Stomach (tissue), 9 donors: ENCODE results near the gene CLOCK. TPM values are rescaled to one million over a fixed set of nuclear protein-coding genes. Genes with fewer than 3 reads are reported as not detected.

Experiments
- DNase-seq, 2 donors: peaks; one replicate each; pipeline versions ENCODE4 v3.0.0 to v3.0.0-alpha.2; 2013 to 2019
- H3K27ac ChIP-seq, 5 donors: fragments of 200-600 bp in 4 of 5; sonication (generic) in 4 of 5; one replicate each; pipeline ENCODE4 v1.5.1; 2013 to 2019; ENCODE audit warnings: mild to moderate bottlenecking in 1 of 5, moderate library complexity in 1 of 5
- H3K27me3 ChIP-seq, 3 donors: fragments of 200-600 bp; sonication (generic); one replicate each; pipeline ENCODE4 v1.5.1; 2017 to 2019; ENCODE audit warnings: mixed run types in 1 of 3
- H3K36me3 ChIP-seq, 4 donors: fragments of 200-600 bp; sonication (generic); 1 replicate in 3 of 4; 2 replicates in 1 of 4; pipeline ENCODE4 v1.5.1; 2016 to 2019
- H3K4me1 ChIP-seq, 4 donors: fragments of 200-600 bp; sonication (generic); one replicate each; pipeline ENCODE4 v1.5.1; 2016 to 2019
- H3K4me3 ChIP-seq, 4 donors: fragments of 200-600 bp; sonication (generic) in 3 of 4; one replicate each; pipeline ENCODE4 v1.5.1; 2016 to 2019; ENCODE audit warnings: mild to moderate bottlenecking in 1 of 4
- H3K9me3 ChIP-seq, 4 donors: fragments of 200-600 bp; sonication (generic); one replicate each; pipeline ENCODE4 v1.5.1; 2016 to 2019
- EP300 ChIP-seq: sonication (generic); formaldehyde crosslinking; IDR thresholded peaks from one replicate; pipeline ENCODE4 v1.6.1; 2017; ENCODE audit warnings: antibody characterized with exemption
- POLR2A ChIP-seq, 4 donors: fragments of 450-650 bp; IDR thresholded peaks; one replicate each; pipeline ENCODE4 v1.6.1; 2016; ENCODE audit warnings: antibody characterized with exemption in 4 of 4, control low read depth in 2 of 4, mild to moderate bottlenecking in 1 of 4, moderate library complexity in 1 of 4
- POLR2AphosphoS5 ChIP-seq, 3 donors: sonication (generic); formaldehyde crosslinking; IDR thresholded peaks; one replicate each; pipeline ENCODE4 v1.6.1; 2016; ENCODE audit warnings: antibody characterized with exemption in 3 of 3
- WGBS, 5 donors: extraction: QIAGEN DNeasy Blood & Tissue Kit in 3 of 5; methylation state at CpG; one replicate each; pipeline versions ENCODE4 v1.1.5 to v1.1.7; 2013 to 2018; 5-methylcytosine and 5-hydroxymethylcytosine counted together
- intact Hi-C: fragments of 100-400 bp; cut with DNase I; formaldehyde crosslinking; loops from one replicate; pipeline ENCODE4 v1.15.1; 2023; ENCODE audit warnings: low total_unique reads
- polyA plus RNA-seq, 3 donors: library from polyadenylated mRNA; stranded (reverse); fragments of 200-250 nt; gene quantifications; one replicate each; pipeline ENCODE4 v1.2.3, GENCODE V29; 2013
- total RNA-seq, 5 donors: library from RNA; depleted of rRNA; stranded (reverse); fragments of >200 nt; gene quantifications; one replicate each; pipeline versions ENCODE4 v1.1.0 to v1.2.3, GENCODE V29; 2014 to 2016
- TF ChIP-seq, protein P1 (sequence below), 7 experiments: fragments of 450-650 bp in 4 of 7; fragments of 200-600 bp in 3 of 7; sonication (generic) in 3 of 7; IDR thresholded peaks; one replicate each; pipeline ENCODE4 v1.5.1; 2016 to 2019; ENCODE audit warnings: antibody characterized with exemption in 7 of 7, control low read depth in 2 of 7, mild to moderate bottlenecking in 1 of 7
- donor health status: healthy with polysubstance abuse.
- donor health status: Bipolar disorder and iron deficiency.
- donor health status: healthy.

CLOCK gene
- total and polyA plus RNA-seq, 8 donors, result 3.2 to 123 (median 21.4) TPM

GRCh38 chr4:55539658-55540057 lies 7.1 kb downstream of the CLOCK start:
- Histone ChIP-seq H3K4me1 (peaks cover 3 to 18% (median 9%) of the 10 kb centered on the region in 4 donors), H3K27ac (no peak overlapping the region), H3K9me3 (no peaks in the 10 kb centered on the region), H3K27me3 (no peaks in the 10 kb centered on the region), H3K4me3 (no peak overlapping the region), H3K36me3 (peaks cover 0 to 4% (median 0%) of the 10 kb centered on the region in 4 donors)
- DNase-seq, result no peak
- 74 to 91% (median 88%) methylated on average over 2 of the region's 2 CpGs for WGBS, 5 donors
- intact Hi-C loops, result no loop called here
- TF ChIP-seq EP300 (no peak), POLR2A (IDR thresholded peaks at IDR 0.05) (no peak), POLR2AphosphoS5 (IDR thresholded peaks at IDR 0.05) (no peak)
- TF ChIP-seq, protein P1, sequence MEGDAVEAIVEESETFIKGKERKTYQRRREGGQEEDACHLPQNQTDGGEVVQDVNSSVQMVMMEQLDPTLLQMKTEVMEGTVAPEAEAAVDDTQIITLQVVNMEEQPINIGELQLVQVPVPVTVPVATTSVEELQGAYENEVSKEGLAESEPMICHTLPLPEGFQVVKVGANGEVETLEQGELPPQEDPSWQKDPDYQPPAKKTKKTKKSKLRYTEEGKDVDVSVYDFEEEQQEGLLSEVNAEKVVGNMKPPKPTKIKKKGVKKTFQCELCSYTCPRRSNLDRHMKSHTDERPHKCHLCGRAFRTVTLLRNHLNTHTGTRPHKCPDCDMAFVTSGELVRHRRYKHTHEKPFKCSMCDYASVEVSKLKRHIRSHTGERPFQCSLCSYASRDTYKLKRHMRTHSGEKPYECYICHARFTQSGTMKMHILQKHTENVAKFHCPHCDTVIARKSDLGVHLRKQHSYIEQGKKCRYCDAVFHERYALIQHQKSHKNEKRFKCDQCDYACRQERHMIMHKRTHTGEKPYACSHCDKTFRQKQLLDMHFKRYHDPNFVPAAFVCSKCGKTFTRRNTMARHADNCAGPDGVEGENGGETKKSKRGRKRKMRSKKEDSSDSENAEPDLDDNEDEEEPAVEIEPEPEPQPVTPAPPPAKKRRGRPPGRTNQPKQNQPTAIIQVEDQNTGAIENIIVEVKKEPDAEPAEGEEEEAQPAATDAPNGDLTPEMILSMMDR (IDR thresholded peaks at IDR 0.05), result no peak

GRCh38 chr4:55538531-55538930 lies 8.2 kb downstream of the CLOCK start:
- Histone ChIP-seq H3K9me3 (no peaks in the 10 kb centered on the region), H3K27ac (no peak overlapping the region), H3K4me1 (peaks cover 0 to 7% (median 1%) of the 10 kb centered on the region in 4 donors), H3K4me3 (no peak overlapping the region), H3K27me3 (no peaks in the 10 kb centered on the region), H3K36me3 (peaks cover 0 to 4% (median 1%) of the 10 kb centered on the region in 4 donors)
- intact Hi-C loops, result no loop called here
- no peak for TF ChIP-seq POLR2A (IDR thresholded peaks at IDR 0.05)
- no peak for TF ChIP-seq POLR2AphosphoS5 (IDR thresholded peaks at IDR 0.05)
- TF ChIP-seq EP300, result no peak
- TF ChIP-seq, protein P1 (IDR thresholded peaks at IDR 0.05), result no peak
- DNase-seq, result no peak

DNA sequence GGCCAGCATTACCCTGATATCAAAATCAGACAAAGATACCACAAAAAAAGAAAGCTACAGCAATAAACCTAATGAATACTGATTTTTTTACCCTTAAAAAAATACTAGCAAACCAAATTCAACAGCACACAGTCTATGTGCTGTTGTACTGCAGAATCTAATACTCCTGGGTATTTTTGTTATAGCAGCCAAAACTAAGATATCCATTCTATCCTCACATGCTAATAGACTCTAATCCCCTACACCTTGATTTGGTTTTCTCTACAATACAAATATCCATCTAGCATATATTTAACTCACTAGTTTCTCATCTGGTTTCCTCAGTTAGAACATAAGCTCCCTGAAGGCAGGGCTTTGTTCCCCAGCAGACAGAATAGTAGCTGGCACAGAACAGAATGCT lies 12.4 kb downstream of the CLOCK start:
- DNase-seq, result no peak
- no peak overlapping the region for H3K4me3 ChIP-seq
- H3K27ac ChIP-seq, result no peak overlapping the region
- H3K27me3 ChIP-seq, result no peaks in the 10 kb centered on the region
- intact Hi-C loops, result no loop called here
- H3K36me3 ChIP-seq, result peaks cover 0 to 9% (median 0%) of the 10 kb centered on the region in 4 donors
- TF ChIP-seq POLR2A (IDR thresholded peaks at IDR 0.05) (no peak), POLR2AphosphoS5 (IDR thresholded peaks at IDR 0.05) (no peak), EP300 (no peak)
- TF ChIP-seq, protein P1 (IDR thresholded peaks at IDR 0.05), result no peak
- H3K4me1 ChIP-seq, result no peaks in the 10 kb centered on the region
- H3K9me3 ChIP-seq, result peaks cover 0 to 15% (median 0%) of the 10 kb centered on the region in 4 donors

GRCh38 chr4:55530691-55531090 lies 16.0 kb downstream of the CLOCK start:
- Histone ChIP-seq H3K27ac (no peak overlapping the region), H3K4me1 (no peaks in the 10 kb centered on the region), H3K27me3 (no peaks in the 10 kb centered on the region), H3K36me3 (peaks cover 0 to 9% (median 0%) of the 10 kb centered on the region in 4 donors), H3K4me3 (no peak overlapping the region), H3K9me3 (peaks cover 0 to 15% (median 0%) of the 10 kb centered on the region in 4 donors)
- TF ChIP-seq POLR2A (IDR thresholded peaks at IDR 0.05) (no peak), POLR2AphosphoS5 (IDR thresholded peaks at IDR 0.05) (no peak), EP300 (no peak)
- TF ChIP-seq, protein P1 (IDR thresholded peaks at IDR 0.05), result no peak
- WGBS, 5 donors, result 83 to 91% (median 88%) methylated on average over 4 of the region's 4 CpGs
- no peak for DNase-seq
- intact Hi-C loops, result no loop called here
